Panc1 (cell line): ENCODE measurements around the gene TCF3. TPM values are rescaled to one million over a fixed set of nuclear protein-coding genes. Genes with fewer than 3 reads are reported as not detected.
A peak's percentile ranks its signal among the peaks of the same experiment; 100 is the strongest.

Experiments used
- ATAC-seq: fragments of 200-7000 bp; cut with Tn5 transposase; 2 replicates; pipeline ENCODE4 v1.9.1; 2020; ENCODE audit warnings: mild to moderate bottlenecking, moderate library complexity
- BruUV-seq: library from RNA; stranded (reverse); fragments of 400-500 nt; replicated peaks from 2 replicates; lab custom pipeline; 2021; lab: Mats Ljungman, UMichigan
- CTCF ChIA-PET: fragments of 300-600 bp; sonication (Branson Sonifier 250); formaldehyde crosslinking; loops from one replicate; lab custom pipeline; 2022; ENCODE audit warnings: antibody characterized with exemption; lab: Charles Lee
- POLR2A ChIA-PET: fragments of 300-600 bp; sonication (Branson Sonifier 250); formaldehyde crosslinking; loops from one replicate; lab custom pipeline; 2022; ENCODE audit warnings: antibody characterized with exemption; lab: Charles Lee
- DNase-seq: peaks from one replicate; pipeline ENCODE4 v3.0.0-alpha.2; 2010; ENCODE audit warnings: low read depth, low spot score
- H3K27ac ChIP-seq: 2 replicates; pipeline ENCODE4 v1.5.1; 2011; ENCODE audit warnings: mild to moderate bottlenecking, low read length, inconsistent platforms
- H3K27me3 ChIP-seq: fragments of 200-500 bp; sonication (Bioruptor generic); 2 replicates; pipeline ENCODE4 v1.6.0; 2014; ENCODE audit warnings: low read length, inconsistent platforms; ENCODE audit not compliant: control insufficient read depth, insufficient read depth
- H3K36me3 ChIP-seq: fragments of 200-500 bp; sonication (Bioruptor generic); 2 replicates; pipeline ENCODE4 v1.5.1; 2014; ENCODE audit warnings: inconsistent platforms, mild to moderate bottlenecking, low read length, moderate library complexity; ENCODE audit not compliant: control insufficient read depth, insufficient read depth
- H3K4me1 ChIP-seq: 2 replicates; pipeline ENCODE4 v1.5.1; 2011; ENCODE audit warnings: inconsistent platforms, mild to moderate bottlenecking, low read length, moderate library complexity; ENCODE audit not compliant: control insufficient read depth, insufficient read depth
- H3K4me3 ChIP-seq, 2 experiments: 2 replicates each; pipeline ENCODE4 v1.5.1; 2011 to 2012; ENCODE audit warnings: low read depth in 2 of 2, low read length in 2 of 2, mild to moderate bottlenecking in 2 of 2, inconsistent platforms in 1 of 2, moderate library complexity in 1 of 2
- H3K9me3 ChIP-seq: fragments of 200-500 bp; sonication (Bioruptor generic); 2 replicates; pipeline ENCODE4 v1.5.1; 2014; ENCODE audit warnings: low read depth, mild to moderate bottlenecking, inconsistent platforms, low read length, moderate library complexity; ENCODE audit not compliant: control insufficient read depth, insufficient read depth
- CTCF ChIP-seq: fragments of 450-650 bp; IDR thresholded peaks from 2 replicates; pipeline ENCODE4 v1.5.1; 2017; ENCODE audit warnings: mild to moderate bottlenecking
- POLR2AphosphoS5 ChIP-seq: IDR thresholded peaks from 2 replicates; pipeline ENCODE4 v1.6.1; 2012; ENCODE audit warnings: mild to moderate bottlenecking, low read depth, low read length, moderate library complexity
- REST ChIP-seq, 2 experiments: IDR thresholded peaks; 2 replicates each; pipeline ENCODE4 v1.6.1; 2011 to 2012; ENCODE audit warnings: low read depth in 2 of 2, control low read depth in 1 of 2, low read length in 1 of 2, mild to moderate bottlenecking in 1 of 2, moderate library complexity in 1 of 2; ENCODE audit not compliant: insufficient read depth in 1 of 2
- SIN3A ChIP-seq: IDR thresholded peaks from 2 replicates; pipeline ENCODE4 v1.6.1; 2012; ENCODE audit warnings: low read depth, mild to moderate bottlenecking, low read length, moderate library complexity, borderline replicate concordance; ENCODE audit not compliant: insufficient read depth
- TCF7L2 ChIP-seq: IDR thresholded peaks from 2 replicates; pipeline ENCODE4 v1.6.1; 2011; ENCODE audit warnings: mild to moderate bottlenecking, low read depth, low read length, inconsistent platforms
- in situ Hi-C: cut with HindIII; loops from 2 replicates; pipeline ENCODE4 v1.10.0; 2016; ENCODE audit warnings: low sequenced_read_pairs, low pct_unique_long_range_greater_than_20kb
- intact Hi-C: fragments of 100-400 bp; cut with micrococcal nuclease; formaldehyde crosslinking; loops from one replicate; pipeline ENCODE4 v1.10.0; 2022; ENCODE audit not compliant: unreplicated experiment
- total RNA-seq: library from RNA; stranded (reverse); gene quantifications from one replicate; pipeline ENCODE4 v1.2.1, GENCODE V29; 2021; ENCODE audit not compliant: unreplicated experiment

The TCF3 gene
- total RNA-seq, 1 experiment from 2014 or later: 175 TPM

GRCh38 chr19:1653300-1653628 is 849 bp upstream of the TCF3 start:
- Histone ChIP-seq H3K27me3 (no peaks in the 10 kb centered on the region), H3K9me3 (no peaks in the 10 kb centered on the region), H3K27ac (peak overlapping the region; percentile 89), H3K4me3 (peak overlapping the region; percentile 52 to 68), H3K36me3 (no peaks in the 10 kb centered on the region), H3K4me1 (peaks cover 5% of the 10 kb centered on the region)
- in situ Hi-C loops: no loop called here
- TSS peak; percentile 85 for BruUV-seq
- no peak; the same call in 1 of the 2 replicates for ATAC-seq
- ChIA-PET CTCF (no interaction called here), POLR2A (no interaction called here)
- DNase-seq: no peak
- intact Hi-C loops: no loop called here
- TF ChIP-seq TCF7L2 (peak; percentile 42; the same call in 1 of the 2 replicates), SIN3A (no peak)

GRCh38 chr19:1651568-1652291 is 685 bp downstream of the TCF3 start:
- Histone ChIP-seq H3K4me3 (peak overlapping the region; percentile 64 to 68), H3K9me3 (no peaks in the 10 kb centered on the region), H3K36me3 (no peaks in the 10 kb centered on the region), H3K4me1 (peaks cover 4% of the 10 kb centered on the region), H3K27ac (peak overlapping the region; percentile 80), H3K27me3 (no peaks in the 10 kb centered on the region)
- in situ Hi-C loops: no loop called here
- DNase-seq: no peak
- intact Hi-C loops: no loop called here
- CTCF ChIA-PET: no interaction called here
- POLR2A ChIA-PET: no interaction called here
- peak; percentile 25 for ATAC-seq
- peak; percentile 90 for TF ChIP-seq TCF7L2
- no peak for TF ChIP-seq CTCF
- TF ChIP-seq POLR2AphosphoS5: no peak
- BruUV-seq: no TSS peak

GRCh38 chr19:1650650-1651567 is 1.5 kb downstream of the TCF3 start:
- TF ChIP-seq REST (IDR thresholded peaks at IDR 0.05; ENCODE audit: insufficient read depth in 1 of 2, low read depth in 2 of 2, low read length in 1 of 2): no peak
- TF ChIP-seq CTCF: no peak
- TF ChIP-seq SIN3A: no peak
- TF ChIP-seq POLR2AphosphoS5: no peak
- TF ChIP-seq TCF7L2: no peak
- intact Hi-C loops (no loop called here), in situ Hi-C loops (no loop called here)
- ATAC-seq: no peak
- DNase-seq: no peak
- Histone ChIP-seq H3K4me1 (peaks cover 4% of the 10 kb centered on the region), H3K27ac (peak overlapping the region; percentile 80), H3K36me3 (no peaks in the 10 kb centered on the region), H3K4me3 (peak overlapping the region; percentile 64 to 68), H3K9me3 (no peaks in the 10 kb centered on the region), H3K27me3 (no peaks in the 10 kb centered on the region)
- ChIA-PET CTCF (interaction anchor here (0.6 kb wide), 1 partner anchor 199 kb away, joined by 3 read pairs; no protein-coding TSS in a partner anchor), POLR2A (no interaction called here)
- TSS peak; percentile 77 for BruUV-seq
